Pancreas (tissue), 10 donors: Measurements from ENCODE around the gene HAUS7. TPM values are rescaled to one million over a fixed set of nuclear protein-coding genes. Genes with fewer than 3 reads are reported as not detected.

Experiments used
- ATAC-seq, 4 donors: fragments of 200-7000 bp; cut with Tn5 transposase; one replicate each; pipeline versions ENCODE4 v1.8.0 to v1.9.1; 2020; ENCODE audit warnings: mild to moderate bottlenecking in 4 of 4, moderate library complexity in 4 of 4
- DNase-seq, 6 donors: peaks; one replicate each; pipeline ENCODE4 v3.0.0-alpha.2; 2020
- FAIRE-seq: peaks from 2 replicates; lab custom pipeline; 2012; peaks lifted over from hg19 to GRCh38; lab: Jason Lieb, UNC
- H3K27ac ChIP-seq, 4 donors: fragments of 200-600 bp; sonication (generic); 1 replicate in 3 of 4; 2 replicates in 1 of 4; pipeline versions ENCODE4 v1.5.0 to v1.8.0; 2020
- H3K27me3 ChIP-seq, 4 donors: fragments of 200-600 bp; one replicate each; pipeline ENCODE4 v1.8.0; 2021
- H3K36me3 ChIP-seq, 3 donors: fragments of 200-600 bp; sonication (generic) in 1 of 3; one replicate each; pipeline versions ENCODE4 v1.5.0 to v1.8.0; 2020 to 2021
- H3K4me1 ChIP-seq, 3 donors: fragments of 200-600 bp; one replicate each; pipeline ENCODE4 v1.8.0; 2021
- H3K4me3 ChIP-seq, 4 donors: fragments of 200-600 bp; sonication (generic) in 2 of 4; one replicate each; pipeline versions ENCODE4 v1.5.0 to v1.8.0; 2020 to 2021
- H3K9me3 ChIP-seq, 4 donors: fragments of 200-600 bp; one replicate each; pipeline ENCODE4 v1.8.0; 2021
- WGBS, 2 donors: extraction: QIAGEN DNeasy Blood & Tissue Kit; methylation state at CpG; one replicate each; pipeline ENCODE4 v1.1.7; 2013; 5-methylcytosine and 5-hydroxymethylcytosine counted together
- intact Hi-C, 3 donors: fragments of 100-400 bp; cut with DNase I; formaldehyde crosslinking; loops; one replicate each; pipeline versions ENCODE4 v1.11.1 to v1.14.2; 2022
- polyA plus RNA-seq, 2 donors: library from polyadenylated mRNA; stranded (reverse); fragments of 200-250 nt; gene quantifications; one replicate each; pipeline ENCODE4 v1.2.3, GENCODE V29; 2013
- total RNA-seq, 6 donors: library from RNA; stranded (reverse); fragmentation: NEBNext Ultra II Directional in 4 of 6; extraction: Animal tissue kit (Norgen Biotek cat#: 25700) in 4 of 6; gene quantifications; one replicate each; pipeline versions ENCODE4 v1.2.1 to v1.2.4, GENCODE V29; 2021 to 2023
- TF ChIP-seq, protein P1 (sequence below), 4 donors: fragments of 200-600 bp; sonication (generic) in 3 of 4; IDR thresholded peaks; one replicate each; pipeline versions ENCODE4 v1.5.0 to v1.8.0; 2021; ENCODE audit warnings: antibody characterized with exemption in 4 of 4
- donor health status: healthy with polysubstance abuse.
- donor health status: DM: no; HTN: no; CAD: no; lungs with moderate emphysema.
- donor health status: DM: no; HTN: no; CAD: no.
- donor health status: control.
- donor health status: control.
- donor health status: Bipolar disorder and iron deficiency.
- donor health status: DM: yes; HTN: yes; CAD: no.
- donor health status: DM: no; HTN: no; CAD: no.
- donor health status: DM: no; HTN: no; CAD: no.
- donor health status: DM: yes; HTN: yes; CAD: no.

HAUS7 gene
- total and polyA plus RNA-seq, 8 donors: 4.9 to 44.1 (median 9.5) TPM

DNA sequence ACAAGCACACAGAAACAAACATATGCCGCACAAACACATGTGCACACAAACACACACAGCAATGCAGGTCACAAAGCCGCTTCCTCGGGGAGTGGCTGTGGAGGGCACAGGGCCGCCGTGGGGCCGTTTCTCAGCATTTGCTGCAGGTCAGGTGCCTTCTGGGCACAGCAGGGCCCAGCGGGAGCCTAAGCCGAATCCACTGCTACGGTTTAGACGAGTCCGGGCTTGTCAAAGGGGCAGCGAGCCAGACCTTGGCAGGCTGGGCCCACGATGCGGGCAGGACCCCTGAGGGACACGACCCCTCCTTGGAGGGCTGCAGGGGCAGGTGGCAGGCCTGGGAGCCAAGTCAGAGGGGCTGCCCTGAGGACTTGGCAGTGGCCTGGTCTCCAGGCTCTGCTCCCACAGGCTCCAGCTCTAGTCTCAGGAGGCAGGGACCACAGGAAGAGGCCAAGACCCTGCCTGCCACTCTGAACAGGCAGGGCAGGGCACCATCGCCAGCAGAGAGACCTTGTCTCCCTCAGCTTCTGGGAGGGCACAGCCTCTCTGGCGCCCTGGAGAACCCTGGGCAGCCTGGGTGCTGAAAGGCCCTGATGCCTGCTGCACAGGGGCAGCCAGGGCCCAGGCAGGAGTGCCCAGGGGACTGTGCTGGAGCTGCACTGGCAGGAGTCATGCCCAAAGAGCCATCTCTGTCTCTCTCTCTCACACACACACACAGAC is 41.6 kb upstream of the HAUS7 start:
- Histone ChIP-seq H3K27me3 (peaks cover 0 to 5% (median 0%) of the 10 kb centered on the region in 4 donors), H3K9me3 (no peaks in the 10 kb centered on the region), H3K4me3 (no peak overlapping the region), H3K27ac (no peak overlapping the region), H3K36me3 (no peaks in the 10 kb centered on the region), H3K4me1 (no peaks in the 10 kb centered on the region)
- WGBS, 2 donors: 77 to 82% methylated on average over 17 of the region's 17 CpGs
- FAIRE-seq: no peak
- TF ChIP-seq, protein P1, sequence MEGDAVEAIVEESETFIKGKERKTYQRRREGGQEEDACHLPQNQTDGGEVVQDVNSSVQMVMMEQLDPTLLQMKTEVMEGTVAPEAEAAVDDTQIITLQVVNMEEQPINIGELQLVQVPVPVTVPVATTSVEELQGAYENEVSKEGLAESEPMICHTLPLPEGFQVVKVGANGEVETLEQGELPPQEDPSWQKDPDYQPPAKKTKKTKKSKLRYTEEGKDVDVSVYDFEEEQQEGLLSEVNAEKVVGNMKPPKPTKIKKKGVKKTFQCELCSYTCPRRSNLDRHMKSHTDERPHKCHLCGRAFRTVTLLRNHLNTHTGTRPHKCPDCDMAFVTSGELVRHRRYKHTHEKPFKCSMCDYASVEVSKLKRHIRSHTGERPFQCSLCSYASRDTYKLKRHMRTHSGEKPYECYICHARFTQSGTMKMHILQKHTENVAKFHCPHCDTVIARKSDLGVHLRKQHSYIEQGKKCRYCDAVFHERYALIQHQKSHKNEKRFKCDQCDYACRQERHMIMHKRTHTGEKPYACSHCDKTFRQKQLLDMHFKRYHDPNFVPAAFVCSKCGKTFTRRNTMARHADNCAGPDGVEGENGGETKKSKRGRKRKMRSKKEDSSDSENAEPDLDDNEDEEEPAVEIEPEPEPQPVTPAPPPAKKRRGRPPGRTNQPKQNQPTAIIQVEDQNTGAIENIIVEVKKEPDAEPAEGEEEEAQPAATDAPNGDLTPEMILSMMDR (IDR thresholded peaks at IDR 0.05): no peak
- ATAC-seq: no peak
- intact Hi-C loops: no loop called here
- DNase-seq: no peak

DNA sequence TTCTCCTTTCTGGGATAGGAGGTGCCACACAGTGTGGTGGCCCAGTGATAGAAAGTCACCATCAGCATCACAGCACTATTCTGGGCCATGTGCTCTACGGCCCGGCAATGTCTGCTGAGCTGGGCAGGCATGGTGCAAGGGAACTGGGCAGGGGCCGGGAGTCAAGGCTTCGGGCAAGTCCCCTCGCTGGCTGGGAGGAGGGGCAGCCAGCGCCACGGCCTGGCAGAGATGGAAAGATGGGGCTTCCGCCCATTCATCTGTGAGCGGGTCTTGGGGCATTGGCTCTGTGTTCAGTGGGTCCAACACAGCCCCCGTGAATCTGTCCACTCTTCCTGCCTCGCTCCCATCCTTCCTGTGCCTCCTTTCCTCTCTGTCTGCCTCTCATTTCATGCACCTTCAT is 40.0 kb upstream of the HAUS7 start:
- Histone ChIP-seq H3K4me1 (no peaks in the 10 kb centered on the region), H3K4me3 (no peak overlapping the region), H3K9me3 (no peaks in the 10 kb centered on the region), H3K27me3 (peaks cover 0 to 5% (median 0%) of the 10 kb centered on the region in 4 donors), H3K27ac (no peak overlapping the region), H3K36me3 (no peaks in the 10 kb centered on the region)
- intact Hi-C loops: no loop called here
- FAIRE-seq (no peak), ATAC-seq (no peak), DNase-seq (no peak)
- whole genome bisulfite sequencing, 2 donors: 70 to 75% methylated on average over 11 of the region's 11 CpGs
- TF ChIP-seq, protein P1 (IDR thresholded peaks at IDR 0.05): no peak

DNA sequence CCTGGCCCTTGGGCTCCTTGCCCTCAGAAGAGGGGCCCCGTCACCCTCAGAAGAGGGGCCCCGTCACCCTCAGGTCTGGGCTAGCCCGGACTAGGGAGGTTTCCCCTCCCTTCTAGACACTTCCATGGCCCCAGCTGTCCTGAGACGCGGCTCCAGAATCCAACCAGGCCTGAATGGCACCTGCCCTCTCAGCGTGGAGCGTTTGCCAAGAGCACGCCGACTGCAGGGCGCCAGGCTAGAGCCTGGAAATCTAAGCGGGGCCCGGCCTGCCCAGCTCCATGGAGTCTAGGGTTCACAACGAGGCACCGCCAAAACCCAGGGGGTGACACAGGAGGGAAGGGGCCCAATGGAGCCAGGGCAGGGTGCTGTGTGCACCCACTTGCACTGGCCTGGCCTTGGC is 39.2 kb upstream of the HAUS7 start:
- intact Hi-C loops: no loop called here

DNA sequence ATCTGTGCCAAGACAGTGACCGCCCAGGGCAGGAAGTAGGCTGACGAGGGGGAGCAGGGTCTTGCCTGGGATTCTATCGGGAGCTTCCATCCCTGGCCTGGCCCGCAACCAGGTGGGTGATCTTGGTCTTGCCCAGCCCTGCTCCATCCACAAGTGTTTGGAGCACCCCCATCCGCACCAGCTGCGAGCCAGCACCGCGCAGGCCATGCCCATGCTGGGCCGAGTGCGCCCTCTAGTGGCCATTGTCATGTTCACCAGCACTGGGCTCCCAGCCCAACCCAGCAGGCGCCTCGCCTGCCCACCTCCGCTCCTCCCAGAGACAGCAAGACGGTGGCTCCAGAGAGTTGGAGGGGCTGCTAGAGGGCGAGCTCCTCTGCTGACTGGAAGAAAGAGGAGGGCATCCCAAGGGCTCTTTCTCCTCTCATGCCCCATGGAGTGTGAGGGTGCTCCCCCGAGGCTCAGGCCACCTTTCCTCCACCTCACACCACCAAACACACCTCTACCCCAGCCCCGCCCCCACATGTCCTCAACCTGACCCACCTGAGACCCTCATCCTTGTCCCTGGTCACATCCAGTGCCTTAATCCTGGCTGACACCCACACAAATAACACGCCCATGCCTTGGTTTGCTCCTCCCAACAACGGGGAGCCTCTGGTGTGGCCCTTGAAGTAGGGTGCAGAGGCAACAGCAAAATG is 37.3 kb upstream of the HAUS7 start:
- H3K4me3 ChIP-seq: no peak overlapping the region
- ATAC-seq (peak; percentile 91 to 95 (median 94)), DNase-seq (peak; percentile 60 to 95 (median 86)), FAIRE-seq (no peak)
- H3K27ac ChIP-seq: no peak overlapping the region
- no peaks in the 10 kb centered on the region for H3K9me3 ChIP-seq
- WGBS, 2 donors: 17 to 19% methylated on average over 16 to 19 of the region's 19 CpGs
- no peaks in the 10 kb centered on the region for H3K27me3 ChIP-seq
- intact Hi-C loops: no loop called here
- no peaks in the 10 kb centered on the region for H3K36me3 ChIP-seq
- H3K4me1 ChIP-seq: no peaks in the 10 kb centered on the region
- TF ChIP-seq, protein P1 (IDR thresholded peaks at IDR 0.05): peak; percentile 88 to 93 (median 91)

More for the DNA sequence above, 39.2 kb upstream of the HAUS7 start:
- ATAC-seq (no peak), DNase-seq (no peak), FAIRE-seq (no peak)
- Histone ChIP-seq H3K27ac (no peak overlapping the region), H3K27me3 (peaks cover 0 to under 1% (median 0%) of the 10 kb centered on the region in 4 donors), H3K36me3 (no peaks in the 10 kb centered on the region), H3K4me3 (no peak overlapping the region), H3K9me3 (no peaks in the 10 kb centered on the region), H3K4me1 (no peaks in the 10 kb centered on the region)
- 78 to 80% methylated on average over 14 of the region's 14 CpGs for WGBS, 2 donors
- TF ChIP-seq, protein P1 (IDR thresholded peaks at IDR 0.05): no peak

DNA sequence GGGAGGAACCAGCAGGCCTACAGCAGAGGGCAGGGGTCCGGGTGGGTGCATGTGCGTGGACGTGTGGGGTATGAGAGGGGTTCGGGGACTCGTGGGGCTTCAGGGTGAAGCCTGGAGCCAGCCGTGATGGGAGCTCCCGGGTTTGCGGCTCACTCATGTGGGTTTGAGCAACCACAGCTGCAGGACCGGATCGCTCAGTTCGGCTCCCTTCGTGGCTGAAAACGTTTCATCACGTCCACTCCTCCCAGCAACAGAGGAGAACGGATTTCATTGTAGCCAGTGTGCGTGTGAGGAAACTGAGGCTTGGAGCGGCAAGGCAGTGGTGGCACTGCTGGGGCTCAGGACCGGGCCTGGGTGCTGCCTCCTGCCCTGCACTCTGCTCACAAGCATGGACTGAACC is 35.0 kb upstream of the HAUS7 start:
- no peak overlapping the region for H3K27ac ChIP-seq
- TF ChIP-seq, protein P1 (IDR thresholded peaks at IDR 0.05): no peak
- H3K27me3 ChIP-seq: no peaks in the 10 kb centered on the region
- ATAC-seq: no peak
- H3K36me3 ChIP-seq: no peaks in the 10 kb centered on the region
- no peaks in the 10 kb centered on the region for H3K9me3 ChIP-seq
- H3K4me3 ChIP-seq: no peak overlapping the region
- no peak for DNase-seq
- intact Hi-C loops: no loop called here
- no peak for FAIRE-seq
- whole genome bisulfite sequencing, 2 donors: 69 to 74% methylated on average over 18 of the region's 18 CpGs
- no peaks in the 10 kb centered on the region for H3K4me1 ChIP-seq
